SIG-M5 treated with dmso at 0.1 percent for 504 hours (cell line): ENCODE results near the gene VPS13D.

ENCODE experiments used
- DNase-seq: peaks from one replicate; lab custom pipeline; 2025; ENCODE audit not compliant: unreplicated experiment; lab: John Stamatoyannopoulos, UW

The VPS13D gene

DNA sequence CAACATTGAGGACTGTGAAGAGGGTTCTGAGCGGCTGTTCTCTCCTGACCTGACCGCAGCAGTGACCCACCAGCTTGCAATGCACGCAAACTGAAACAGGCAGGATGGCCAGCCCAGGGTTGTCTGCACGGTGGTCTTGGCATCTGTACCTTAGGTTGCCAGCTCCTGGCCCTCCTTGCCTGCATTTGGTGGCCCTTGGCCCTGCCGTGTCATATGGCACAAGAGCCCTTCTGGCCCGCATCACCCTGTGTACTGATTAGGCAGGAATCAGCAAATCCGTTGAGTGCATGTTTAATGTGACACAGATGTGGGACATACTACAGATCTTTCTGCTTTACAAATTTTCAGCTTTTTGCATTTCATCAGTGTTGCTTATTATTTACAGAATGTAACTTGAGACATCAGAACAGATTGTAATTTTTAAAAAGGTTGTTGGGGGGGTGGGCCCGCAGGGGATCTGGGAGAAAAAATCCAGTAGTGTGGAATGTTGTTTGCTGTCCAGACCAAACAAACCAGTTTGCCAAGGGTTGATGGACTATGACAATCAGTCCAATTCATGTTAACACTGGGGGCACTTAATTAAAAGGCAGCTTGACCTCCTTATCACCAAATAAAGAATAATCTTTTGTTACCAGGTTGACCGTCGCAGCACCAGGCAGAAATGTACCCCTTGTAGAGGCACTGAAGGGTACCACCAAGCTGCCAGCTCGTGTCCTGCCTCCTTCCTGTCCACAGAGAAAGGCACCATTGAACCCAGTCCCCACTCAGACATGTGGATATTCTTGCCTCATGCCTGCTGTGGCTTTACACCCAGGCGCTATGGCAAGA lies 255.6 kb downstream of the VPS13D start:
- DNase-seq = no peak

DNA sequence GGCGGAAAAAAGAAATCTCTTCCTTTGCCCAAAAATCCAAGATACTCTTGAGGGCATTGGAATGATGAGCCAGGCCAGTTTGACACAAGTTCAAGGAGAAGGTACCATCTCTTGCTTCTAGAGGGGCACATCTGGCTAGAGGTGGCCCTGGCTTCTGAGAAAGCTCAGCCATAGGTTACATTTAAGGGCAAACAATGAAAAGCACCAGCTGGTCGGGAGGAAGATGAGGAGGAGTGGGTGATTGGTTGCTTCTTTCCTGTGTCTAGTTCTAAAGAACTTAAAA lies 256.2 kb downstream of the VPS13D start:
- no peak for DNase-seq

DNA sequence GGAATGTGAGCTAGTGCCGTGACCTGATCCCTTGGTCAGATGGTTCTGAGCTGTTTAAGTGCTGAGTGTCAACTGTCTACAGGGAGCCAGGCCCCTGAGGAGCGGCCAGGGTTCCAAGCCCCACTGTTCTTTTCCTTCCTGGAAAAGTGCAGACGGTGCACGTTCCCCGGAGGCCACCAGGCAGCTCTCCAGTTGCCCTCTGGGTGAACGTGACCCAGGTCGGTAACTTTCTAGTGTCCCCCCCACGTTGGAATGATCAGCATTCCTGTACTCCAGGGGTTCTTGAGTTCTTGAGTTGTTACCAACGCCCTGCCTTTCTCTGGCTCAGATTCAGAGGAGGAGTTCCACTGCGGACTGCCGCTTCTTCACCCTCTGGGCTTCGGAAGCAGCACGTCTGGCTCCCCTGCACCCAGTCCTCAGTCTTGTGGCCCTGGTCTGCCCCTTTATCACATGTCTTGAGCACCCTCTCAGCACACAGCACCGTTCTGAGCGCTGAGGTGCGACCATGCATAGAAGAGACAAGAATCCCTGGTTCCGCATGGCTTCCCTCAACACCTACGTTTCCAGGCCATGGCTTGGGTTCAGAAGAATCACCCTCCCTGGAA lies 256.7 kb downstream of the VPS13D start:
- no peak for DNase-seq

DNA sequence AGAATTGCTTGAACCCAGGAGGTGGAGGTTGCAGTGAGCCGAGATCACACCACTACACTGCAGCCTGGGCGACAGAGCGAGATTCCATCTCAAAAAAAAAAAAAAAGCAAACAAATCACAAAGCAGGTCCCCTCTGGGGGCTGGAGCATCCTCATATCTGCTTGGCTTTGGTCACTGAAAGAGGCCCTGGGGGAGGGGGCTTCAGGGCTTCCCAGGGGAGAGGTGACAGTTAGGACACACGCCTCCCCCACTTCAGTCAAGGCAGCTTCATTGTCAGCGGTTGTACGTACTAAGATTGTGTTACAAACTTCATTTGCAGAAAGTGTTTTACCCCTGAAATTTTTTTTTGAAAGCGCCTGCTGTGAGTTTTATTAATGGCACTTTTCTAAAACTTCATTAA lies 257.7 kb downstream of the VPS13D start:
- no peak for DNase-seq

DNA sequence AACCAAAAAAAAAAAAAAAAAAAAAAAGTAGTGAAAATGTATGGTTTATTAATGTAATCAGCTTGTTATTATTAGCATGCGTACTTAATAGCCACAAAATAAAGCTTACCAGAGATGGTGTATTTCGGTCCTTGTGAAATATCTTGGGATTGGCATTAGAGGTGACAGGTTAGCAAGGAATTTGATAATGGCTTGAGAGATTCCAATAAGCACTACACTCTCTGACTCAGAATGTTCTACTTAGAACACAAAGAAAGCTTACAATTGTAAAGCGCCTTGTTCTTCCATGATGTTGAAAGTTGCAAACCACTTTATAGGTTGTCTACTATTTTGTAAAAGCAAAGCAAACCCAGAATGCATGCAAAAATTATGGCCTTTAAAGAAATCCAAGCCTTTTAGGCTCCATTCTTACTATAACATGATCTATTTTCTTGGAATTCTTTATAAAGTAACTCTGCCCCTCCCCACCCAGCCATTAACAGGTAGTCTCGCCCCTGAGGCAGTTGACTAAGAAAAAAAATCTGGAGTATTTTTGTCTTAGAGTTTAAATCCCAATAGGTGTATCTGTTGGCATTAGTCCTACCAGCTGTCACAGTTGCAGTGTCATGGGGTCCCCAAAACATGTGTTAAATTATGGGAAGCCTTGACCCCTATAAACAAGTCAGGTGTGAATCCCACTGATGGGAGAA lies 259.0 kb downstream of the VPS13D start:
- no peak for DNase-seq

DNA sequence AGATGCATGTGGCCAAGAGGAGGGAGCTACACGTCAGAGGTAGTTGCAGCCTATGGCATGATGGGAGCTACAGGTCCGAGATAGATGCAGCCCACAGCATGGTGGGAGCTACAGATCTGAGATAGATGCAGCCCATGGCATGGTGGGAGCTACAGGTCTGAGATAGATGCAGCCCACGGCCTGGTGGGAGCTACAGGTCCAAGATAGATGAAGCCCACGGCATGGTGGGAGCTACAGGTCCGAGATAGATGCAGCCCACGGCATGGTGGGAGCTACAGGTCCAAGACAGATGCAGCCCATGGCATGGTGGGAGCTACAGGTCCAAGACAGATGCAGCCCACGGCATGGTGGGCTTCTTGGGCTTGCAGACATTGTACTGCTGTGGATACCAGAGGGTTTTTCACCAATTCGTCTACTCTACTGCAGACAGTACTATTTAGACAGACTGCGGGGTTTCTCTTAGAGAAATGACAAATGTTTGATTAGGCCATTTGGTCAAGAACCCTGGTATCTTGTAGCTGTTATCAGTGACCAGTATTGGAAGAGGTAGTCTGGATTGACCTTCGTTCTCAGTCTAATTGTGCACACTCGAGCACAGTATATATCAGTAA lies 260.8 kb downstream of the VPS13D start:
- no peak for DNase-seq

DNA sequence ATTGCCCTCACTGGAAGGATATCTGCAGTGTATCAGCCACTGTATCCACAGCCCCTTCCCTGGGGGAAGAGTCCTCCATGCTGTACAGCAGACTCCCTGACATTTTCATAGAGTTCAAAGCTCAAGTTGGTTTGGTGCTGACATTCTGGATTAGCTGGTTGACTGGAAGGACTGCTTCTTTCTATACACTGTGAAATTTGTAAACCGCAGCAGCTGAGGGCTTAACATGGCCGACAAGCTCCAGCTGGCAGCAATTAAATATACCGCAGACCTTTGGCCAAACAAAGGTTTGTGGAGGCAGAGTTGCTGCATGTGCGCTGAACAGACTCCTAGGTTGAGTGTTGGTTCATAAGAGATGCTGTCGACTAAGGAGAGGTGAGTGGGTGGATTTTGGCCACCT lies 261.8 kb downstream of the VPS13D start:
- DNase-seq = no peak

DNA sequence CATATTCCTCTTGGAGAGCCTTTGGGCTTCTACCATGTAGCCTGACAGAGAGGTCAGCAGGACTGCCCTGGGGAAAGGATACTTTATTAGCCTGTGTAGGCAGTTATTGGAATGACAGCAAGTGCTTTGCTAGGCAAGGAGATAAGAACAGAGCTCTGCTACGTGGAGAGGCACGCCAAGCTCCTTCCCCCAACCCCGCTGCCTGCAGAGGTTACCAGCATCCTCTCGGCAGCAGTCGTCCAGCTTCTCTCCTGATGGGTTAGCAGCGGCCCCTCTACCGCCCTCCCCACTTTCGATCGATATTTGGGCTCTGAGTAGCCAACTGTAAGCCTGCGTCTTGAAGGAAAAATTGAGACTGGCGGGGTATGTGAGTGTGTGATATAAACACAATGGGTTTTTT lies 265.9 kb downstream of the VPS13D start:
- DNase-seq = no peak

DNA sequence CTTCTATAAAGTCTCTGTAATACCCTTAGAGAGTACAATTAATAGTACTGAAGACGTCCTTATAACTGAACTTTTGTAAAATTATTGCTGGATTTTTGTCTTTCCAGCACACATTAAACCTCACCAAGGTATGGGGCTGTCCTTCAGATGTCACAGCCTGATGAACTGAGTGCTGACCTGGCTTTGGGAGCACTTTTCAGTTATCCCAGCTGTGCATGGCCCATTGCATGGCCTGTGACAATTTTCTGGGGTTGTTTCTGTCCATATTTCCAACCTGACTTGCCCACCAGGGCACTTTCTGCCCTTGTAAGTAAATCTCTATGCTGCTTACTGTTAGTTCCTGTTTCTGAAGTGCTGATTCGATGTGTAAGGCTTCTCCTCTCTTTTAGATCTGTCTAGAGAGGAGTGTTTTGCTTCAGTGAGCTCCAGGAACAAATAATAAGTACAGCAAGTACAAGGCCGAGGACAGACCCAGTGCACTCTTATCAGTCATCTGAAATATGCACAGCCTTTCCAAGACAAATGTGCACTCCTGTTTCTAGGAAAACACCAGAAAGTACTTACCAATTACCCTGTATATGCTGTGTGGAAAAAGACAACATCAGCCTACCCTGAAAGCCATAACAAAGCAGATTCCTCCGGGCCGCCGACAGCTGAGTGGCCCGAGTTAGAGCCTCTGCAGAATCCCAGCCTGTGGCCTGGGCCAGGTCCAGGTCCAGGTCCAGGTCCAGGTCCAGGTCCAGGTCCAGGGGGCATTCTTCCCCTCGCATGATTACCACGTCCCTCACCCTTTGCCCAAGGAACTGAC lies 266.5 kb downstream of the VPS13D start:
- no peak for DNase-seq

DNA sequence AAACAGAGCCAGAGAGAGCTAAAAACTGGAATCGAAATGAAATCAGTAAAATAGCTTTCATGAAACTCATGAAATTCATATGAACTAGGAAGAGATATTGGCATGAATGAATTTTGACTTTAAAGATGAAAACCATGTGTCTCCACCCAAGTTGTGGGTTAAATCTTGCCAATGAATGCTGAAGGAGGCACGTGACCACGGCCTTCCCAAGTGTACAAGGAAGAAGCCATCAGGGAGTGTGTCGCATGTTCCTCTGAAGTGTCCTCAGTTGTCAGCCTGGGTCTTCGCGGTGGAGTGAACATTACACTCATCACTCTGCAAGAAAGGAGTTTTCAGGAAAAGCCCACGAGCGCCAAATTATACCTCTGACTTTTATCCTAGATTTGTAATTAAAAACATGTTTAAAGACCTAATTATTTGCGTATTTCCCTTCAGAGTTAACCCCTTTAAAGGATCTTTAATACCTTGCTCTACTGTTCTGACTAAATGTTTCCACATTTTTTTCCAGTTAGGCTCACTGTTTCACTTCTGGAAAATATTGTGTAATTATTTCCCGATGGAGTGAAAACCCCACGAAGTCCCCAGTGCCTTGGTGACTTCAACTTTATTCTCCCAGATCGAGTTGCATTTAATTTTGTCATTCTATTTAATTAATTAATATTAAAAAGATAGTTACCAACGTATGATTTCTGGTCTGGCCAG lies 269.9 kb downstream of the VPS13D start:
- DNase-seq = no peak

DNA sequence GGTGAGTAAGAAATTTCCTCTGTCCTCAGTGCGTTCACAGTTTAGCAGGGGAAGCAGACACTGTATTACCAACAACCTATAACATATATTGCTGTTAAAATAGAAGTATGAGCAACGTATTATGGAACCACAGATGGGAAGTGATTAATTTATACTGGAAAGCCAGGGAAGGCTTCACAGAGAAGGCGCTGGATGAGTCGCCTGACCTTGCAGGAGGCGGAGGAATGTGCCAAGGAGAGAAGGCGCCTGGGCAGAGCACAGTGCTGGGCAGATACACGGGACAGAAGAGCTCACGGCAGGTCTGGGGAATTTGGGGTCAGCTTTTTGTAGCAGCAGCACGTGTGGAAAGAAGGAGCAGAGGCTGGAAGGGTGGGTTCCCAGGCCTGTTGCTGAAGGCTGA lies 271.8 kb downstream of the VPS13D start:
- DNase-seq = no peak

DNA sequence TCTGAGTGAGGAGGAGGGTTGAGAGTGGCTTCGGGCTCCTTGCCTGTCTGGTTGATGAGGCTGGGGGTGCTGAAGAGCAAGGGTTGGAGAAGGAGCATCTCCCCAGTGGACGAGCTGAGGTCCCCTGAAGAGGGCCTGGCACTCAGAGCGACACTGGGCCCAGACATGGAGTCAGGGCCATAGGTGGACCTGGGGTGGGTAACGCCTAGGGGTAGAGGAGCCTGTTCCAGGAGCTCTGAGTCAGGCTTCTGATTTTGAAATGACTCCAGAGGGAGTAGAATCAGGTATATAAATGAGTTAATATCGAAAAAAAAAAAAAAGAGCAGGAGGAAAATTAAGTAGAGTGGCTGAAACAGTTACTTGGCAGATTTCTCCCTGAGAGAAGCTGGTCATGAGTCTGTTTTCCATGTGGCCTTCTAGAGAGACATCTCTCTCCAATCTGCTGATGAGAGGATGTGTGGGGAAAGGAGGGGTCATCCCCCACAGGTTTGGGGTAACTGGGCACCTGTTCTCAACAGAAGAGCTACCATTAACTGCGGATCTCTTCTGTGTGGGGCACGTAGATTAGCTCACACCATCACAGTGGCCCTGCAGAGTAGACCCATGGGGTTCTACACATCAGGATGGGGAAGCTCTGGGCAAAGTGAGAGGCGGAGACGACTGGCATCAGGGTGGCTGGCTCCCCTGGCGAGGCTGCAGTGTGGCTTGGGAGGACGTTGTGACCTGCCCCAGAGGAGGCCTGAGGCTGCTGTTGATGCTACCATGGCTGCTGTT lies 272.7 kb downstream of the VPS13D start:
- no peak for DNase-seq

DNA sequence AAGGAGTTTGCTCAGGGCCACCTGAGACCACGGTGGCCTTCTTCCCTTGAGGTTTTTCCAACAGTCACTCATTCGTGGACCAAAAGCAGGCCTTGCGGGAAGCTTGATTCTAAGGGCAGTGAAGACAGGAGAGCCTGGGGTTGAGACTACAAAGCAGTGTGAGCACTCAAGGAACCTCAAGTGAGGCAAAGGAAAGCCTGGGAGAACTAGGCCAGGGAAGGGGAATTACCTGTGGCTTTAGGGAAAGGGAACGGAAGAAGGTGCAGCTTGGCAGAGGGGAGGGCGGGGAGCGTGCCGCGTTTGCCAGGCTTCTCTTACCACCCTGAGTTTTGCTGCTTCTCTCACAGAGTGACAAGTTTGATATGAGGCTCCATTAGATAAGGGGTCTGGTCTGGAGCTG lies 273.9 kb downstream of the VPS13D start:
- no peak for DNase-seq

DNA sequence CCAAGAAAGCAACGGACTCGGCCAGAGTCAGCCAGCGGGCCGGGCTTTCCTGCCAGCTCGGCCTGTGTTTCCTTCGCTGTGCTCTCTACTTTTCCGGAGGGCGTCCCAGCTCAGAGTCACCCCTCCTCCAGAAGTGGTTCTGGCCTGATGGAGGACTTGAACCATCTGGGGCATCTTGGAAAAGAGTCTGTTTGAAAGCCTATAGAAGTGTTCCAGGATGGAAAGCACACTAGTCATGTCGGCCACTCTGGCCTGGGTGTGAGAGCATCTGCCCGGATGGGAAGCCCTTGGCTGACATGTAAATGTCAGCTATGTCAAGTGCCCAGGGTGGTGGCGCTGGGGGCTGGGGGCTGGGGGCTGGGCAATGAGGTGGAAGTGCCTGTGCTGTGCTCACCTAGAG lies 274.8 kb downstream of the VPS13D start:
- no peak for DNase-seq

DNA sequence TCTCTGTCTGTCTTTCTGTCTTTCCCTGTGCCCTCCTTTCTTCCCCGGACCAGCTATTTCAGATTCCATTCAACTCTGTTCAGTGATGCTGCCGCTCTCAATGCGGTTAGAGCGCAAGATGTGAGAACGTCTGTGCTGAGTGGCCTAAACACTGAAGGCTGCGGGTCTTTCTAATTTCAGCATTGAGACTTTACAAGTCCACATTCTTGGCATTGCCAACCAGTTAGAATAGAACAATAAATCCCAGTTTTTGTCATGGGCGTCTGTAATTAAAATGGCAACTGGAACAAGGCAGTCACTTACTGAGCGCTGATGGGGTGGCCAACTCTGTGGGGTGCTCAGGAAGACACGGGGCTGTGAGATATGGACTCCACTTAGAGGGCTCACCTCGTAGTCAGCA lies 275.4 kb downstream of the VPS13D start:
- no peak for DNase-seq

DNA sequence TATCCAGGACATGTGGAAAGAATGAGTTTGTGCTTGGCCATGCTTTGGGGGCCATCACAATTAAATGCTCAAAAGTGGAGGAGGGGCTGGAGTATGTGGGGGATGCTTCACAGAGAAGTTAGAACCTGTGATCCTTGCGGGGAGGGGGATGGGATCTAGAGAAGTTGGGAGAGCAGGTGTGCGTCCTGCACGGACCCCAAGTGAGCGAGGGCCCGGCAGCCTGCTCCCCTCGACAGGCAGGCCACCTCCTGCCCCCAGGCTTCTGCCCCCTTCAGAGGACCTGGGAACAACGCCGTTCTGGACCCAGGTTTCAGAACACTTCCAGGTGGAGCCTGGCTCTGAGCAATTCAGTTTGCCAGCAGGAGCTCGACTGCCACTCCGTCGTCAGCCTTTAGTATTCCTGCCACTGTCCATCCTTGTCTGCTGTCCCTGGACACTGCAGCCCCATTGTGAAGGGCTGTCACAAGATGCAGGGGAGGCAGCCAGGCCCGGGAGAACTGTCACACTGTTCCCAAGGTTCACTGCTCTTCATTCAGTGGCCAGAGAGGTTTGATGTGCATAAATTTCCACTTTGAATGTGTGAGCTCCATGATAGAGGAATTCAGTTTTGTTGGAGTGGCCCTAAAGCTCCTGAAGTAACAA lies 275.9 kb downstream of the VPS13D start:
- DNase-seq = no peak

DNA sequence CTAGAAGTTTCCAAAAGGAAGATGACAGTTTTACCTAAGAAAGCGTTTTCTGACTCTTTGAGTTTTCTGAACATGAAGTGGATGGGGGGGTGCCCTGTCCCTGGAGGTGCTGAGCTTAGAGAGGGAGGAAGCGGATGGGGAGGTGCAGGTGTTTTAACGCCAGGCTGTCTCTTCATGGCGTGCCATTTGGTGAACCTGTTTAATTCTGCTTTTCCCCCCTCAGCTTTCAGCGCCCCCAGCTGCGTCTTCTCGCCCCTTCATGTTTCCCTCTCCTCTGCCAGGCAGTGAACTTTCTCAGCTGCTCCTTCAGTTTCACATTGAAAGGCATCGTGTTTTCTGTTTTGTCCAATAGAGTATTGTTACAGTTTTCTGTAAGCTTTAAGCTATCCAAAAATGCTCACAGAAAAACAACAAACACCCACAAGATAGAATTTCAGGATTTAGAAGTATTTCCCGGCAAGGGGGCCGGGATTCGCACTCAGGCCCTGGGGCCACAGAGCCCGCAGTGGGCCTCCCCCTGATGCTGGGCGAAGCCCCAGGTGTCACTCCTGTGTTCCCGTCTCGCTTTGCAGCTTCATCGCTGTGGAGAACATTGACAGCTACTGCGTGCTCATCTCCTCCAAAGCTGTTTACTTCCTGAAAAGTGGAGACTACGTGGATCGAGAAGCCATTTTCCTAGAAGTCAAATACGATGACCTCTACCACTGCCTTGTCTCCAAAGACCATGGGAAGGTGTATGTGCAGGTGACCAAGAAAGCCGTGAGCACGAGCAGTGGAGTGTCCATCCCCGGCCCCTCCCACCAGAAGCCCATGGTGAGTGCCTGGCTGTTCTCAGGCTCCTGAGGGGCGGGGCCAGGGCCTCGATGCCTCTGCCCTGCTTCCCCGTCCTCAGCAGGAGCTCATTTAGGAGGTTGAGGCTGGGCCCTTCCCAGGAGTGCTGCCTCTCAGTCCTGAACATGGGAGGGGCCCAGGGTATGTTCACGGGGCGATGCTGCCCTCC lies 276.8 kb downstream of the VPS13D start:
- DNase-seq = no peak

DNA sequence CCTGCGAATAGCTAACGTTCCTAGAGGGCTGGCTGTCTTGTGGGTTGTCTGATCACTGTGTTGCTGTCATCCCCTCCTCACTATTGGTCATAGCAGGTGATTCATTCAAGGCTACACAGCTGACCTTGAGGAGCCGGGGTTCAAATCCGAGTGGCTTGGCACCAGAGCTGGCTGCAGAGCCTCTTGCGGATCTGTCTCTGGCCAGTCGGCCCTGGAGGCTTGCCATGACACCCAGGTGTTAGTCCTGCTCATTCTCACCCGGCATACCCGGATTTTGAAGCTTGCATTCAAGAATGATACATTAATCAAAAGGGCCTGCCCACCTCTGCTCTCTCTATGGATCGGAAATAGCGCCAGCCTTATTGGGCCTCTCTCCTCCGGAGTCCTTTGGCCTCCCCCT lies 277.8 kb downstream of the VPS13D start:
- no peak for DNase-seq
